HG02973 (cell line): ENCODE data around the gene CDC25B.

Experiments used
- ATAC-seq: cut with Tn5 transposase; IDR thresholded peaks from one replicate; pipeline ENCODE4 v1.9.1; 2021; ENCODE audit warnings: moderate library complexity; ENCODE audit not compliant: unreplicated experiment

The CDC25B gene

GRCh38 chr20:3802524-3803239, 6.6 kb downstream of the CDC25B start:
- ATAC-seq, result no peak

GRCh38 chr20:3803289-3803688, 7.2 kb downstream of the CDC25B start:
- ATAC-seq, result no peak

GRCh38 chr20:3803854-3804253, 7.7 kb downstream of the CDC25B start:
- no peak for ATAC-seq

DNA sequence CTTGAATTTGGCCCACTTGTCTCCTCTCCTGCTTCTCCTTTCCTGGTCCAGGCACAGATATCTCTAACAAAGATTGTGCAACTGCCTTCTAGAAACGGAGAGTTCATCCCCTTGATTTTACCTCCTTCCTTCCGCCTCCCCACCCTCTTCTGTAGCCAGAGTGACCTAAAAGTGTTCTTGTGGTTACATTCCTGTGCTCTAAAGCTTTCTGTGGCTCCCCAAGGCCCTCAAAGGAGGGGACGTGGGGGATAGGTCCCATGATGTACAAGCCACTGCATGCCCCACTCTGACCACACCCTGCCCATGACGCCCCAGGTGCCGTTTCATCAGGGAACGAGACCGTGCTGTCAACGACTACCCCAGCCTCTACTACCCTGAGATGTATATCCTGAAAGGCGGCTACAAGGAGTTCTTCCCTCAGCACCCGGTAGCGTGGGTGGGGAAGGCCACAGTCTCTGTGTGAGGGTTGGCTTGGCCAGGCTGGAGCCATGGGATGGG, 8.2 kb downstream of the CDC25B start:
- ATAC-seq, result no peak

DNA sequence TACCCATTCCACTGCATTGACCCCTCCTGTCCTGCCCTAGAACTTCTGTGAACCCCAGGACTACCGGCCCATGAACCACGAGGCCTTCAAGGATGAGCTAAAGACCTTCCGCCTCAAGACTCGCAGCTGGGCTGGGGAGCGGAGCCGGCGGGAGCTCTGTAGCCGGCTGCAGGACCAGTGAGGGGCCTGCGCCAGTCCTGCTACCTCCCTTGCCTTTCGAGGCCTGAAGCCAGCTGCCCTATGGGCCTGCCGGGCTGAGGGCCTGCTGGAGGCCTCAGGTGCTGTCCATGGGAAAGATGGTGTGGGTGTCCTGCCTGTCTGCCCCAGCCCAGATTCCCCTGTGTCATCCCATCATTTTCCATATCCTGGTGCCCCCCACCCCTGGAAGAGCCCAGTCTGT, 8.7 kb downstream of the CDC25B start:
- no peak for ATAC-seq

- ATAC-seq, result no peak
These were observed 12.4 kb downstream of the CDC25B start for GRCh38 chr20:3808544-3808943.

DNA sequence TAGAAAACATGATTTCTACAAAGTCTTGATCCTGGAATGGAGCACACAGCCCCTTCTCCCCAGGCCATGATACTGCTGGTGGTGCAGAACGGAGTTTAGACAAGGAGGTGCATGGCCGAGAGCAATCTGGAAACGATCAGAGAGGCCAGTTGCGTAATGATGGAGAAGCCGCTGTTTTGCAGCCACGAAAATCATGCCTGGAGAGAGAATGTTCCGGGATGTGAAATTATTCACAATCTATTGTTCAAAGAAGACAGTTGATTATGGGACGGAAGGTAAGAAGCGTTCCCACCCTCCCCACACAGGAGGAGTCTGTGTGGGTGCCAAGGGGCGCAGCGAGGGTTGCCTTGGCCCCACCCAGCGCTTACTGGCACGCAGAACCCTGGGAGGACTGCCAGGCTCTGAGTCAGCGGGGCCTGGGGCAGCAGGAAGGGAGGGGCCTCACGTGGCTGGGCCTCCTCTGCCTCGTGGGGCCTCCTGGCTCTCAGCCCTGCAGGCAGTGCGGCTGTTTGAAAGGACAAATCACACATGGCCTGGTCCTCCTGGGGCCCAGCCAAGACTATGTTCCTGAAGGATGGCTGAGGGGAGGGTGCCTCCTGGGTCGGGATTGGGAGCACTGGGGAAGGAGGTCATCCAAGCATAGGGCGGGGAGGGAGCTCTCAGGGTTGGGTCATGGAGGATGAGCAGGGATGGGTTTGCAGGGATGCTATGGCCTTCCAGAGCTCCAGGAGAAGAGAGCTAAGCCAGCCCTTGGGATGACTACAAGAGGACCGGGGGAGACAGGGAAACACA, 15.6 kb downstream of the CDC25B start:
- no peak for ATAC-seq

GRCh38 chr20:3812259-3812681, 16.2 kb downstream of the CDC25B start:
- no peak for ATAC-seq

GRCh38 chr20:3812975-3813847, 17.1 kb downstream of the CDC25B start:
- ATAC-seq, result no peak

- ATAC-seq, result no peak
These were observed 17.9 kb downstream of the CDC25B start for GRCh38 chr20:3813848-3814581.

- no peak for ATAC-seq
These were observed 18.9 kb downstream of the CDC25B start for GRCh38 chr20:3814928-3815495.

GRCh38 chr20:3815703-3816315, 19.7 kb downstream of the CDC25B start:
- no peak for ATAC-seq

GRCh38 chr20:3818155-3819151, 22.3 kb downstream of the CDC25B start:
- no peak for ATAC-seq

- ATAC-seq, result no peak
These were observed 23.4 kb downstream of the CDC25B start for GRCh38 chr20:3819411-3820047.

DNA sequence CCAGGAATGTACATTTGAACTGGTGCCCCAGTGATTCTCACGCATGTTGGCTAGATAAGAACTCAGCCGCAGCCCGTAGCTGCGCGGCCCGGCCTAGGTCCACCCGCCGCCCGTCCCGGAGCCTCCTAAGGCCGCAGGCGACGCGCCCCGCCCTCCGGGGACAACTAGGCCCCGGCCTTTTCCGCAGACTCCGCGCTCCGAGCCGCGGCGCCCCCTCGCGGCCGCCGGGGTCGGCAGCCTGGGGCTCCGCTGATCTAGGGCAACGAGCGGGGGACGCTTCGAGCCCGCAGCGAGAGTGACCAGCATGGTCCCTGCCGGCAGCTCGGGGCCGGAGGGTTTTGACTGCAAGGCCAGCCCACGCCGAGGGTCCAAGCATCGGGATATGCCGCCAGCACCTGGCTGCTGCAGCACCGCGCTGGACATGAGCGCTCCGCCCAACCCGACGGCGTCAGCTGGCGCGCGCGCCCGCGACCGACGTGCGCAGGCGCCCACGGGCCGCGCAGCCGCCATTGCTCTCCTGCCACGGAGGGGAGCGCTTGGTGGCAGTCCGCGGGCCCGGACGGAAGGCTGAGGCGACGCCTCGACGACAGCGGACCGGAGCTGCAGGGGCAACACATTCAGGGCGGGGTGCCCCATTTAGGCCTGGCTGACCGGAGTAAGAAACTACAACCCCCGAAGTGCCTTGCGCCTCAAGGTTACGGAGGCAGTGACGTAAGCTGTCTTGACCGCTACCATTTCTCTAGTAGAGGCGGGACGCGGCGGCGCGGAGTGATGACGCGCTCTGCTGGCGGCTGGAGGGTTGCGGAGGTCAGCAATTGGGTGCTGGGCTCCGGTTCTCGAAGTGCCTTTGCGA, 24.2 kb downstream of the CDC25B start, which contains the start of gene AP5S1:
AP5S1 (plus strand) TSS at position 500 of the 853 bp plus-strand sequence. CDS start 1,571 bp downstream, outside the sequence.
- ATAC-seq, result peak; percentile 73

GRCh38 chr20:3820901-3821727, 25.0 kb downstream of the CDC25B start:
- no peak for ATAC-seq
